HUES48 (cell line): ENCODE measurements around the gene CARD11.

Experiments
- H3K27ac ChIP-seq: one replicate; pipeline ENCODE4 v1.7.0; 2013; ENCODE audit warnings: low read depth, low read length, inconsistent platforms
- H3K27me3 ChIP-seq: 2 replicates; pipeline ENCODE4 v1.6.1; 2013; ENCODE audit warnings: mild to moderate bottlenecking, low read length; ENCODE audit not compliant: control insufficient read depth, insufficient read depth
- H3K36me3 ChIP-seq: 2 replicates; pipeline ENCODE4 v1.6.1; 2013; ENCODE audit warnings: low read length; ENCODE audit not compliant: control insufficient read depth, insufficient read depth
- H3K4me1 ChIP-seq: 2 replicates; pipeline ENCODE4 v1.6.1; 2013; ENCODE audit warnings: mild to moderate bottlenecking, low read length; ENCODE audit not compliant: control insufficient read depth, insufficient read depth
- H3K4me3 ChIP-seq: 2 replicates; pipeline ENCODE4 v1.5.1; 2013; ENCODE audit warnings: mild to moderate bottlenecking, low read depth, low read length
- H3K9ac ChIP-seq: 2 replicates; pipeline ENCODE4 v1.6.1; 2013; ENCODE audit warnings: mild to moderate bottlenecking, low read depth, low read length, moderate library complexity
- H3K9me3 ChIP-seq: 2 replicates; pipeline ENCODE4 v1.6.1; 2013; ENCODE audit warnings: low read length; ENCODE audit not compliant: control insufficient read depth, insufficient read depth

Gene CARD11

DNA sequence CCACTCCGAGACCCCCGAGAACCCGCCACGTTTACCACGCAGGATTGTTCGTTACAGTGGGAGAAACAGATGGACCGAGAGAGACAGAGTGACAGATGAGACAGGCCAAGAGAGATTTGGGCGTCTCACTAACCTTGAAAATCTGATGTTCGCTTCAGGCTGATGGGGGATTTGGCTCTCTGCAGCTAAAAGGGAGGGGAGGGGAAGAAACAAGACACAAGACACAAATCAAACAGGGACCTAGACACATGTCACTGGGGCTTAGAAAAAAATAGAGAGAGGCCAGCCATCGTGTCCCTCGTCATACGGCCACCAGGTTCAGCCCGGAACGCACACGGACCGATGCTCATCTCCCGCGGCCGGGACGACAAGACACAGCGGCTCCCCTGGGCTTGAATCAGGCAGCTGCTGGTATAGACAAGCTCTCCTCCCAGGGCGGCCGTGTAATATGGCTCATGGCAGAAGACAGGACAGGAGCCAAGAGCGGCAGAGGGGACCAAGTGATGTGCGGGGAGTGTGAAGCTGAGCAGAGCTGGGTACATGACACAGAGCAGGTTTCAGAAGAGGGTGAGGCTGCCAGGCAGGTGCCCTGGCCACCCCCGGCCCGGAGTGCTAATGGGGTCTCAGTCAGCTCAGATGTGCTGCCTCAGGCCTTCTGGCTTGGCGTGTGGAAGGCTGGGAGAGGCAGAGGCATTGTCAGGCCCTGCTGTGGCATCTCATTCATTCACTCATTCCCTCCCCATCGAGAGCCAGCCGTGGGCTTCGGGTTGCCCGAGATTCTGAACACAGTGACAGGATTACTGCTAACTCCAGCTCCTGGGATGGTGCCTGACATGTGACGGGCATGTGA is 111.0 kb downstream of the CARD11 start:
- Histone ChIP-seq H3K27me3 (no peaks in the 10 kb centered on the region), H3K9ac (no peak overlapping the region), H3K4me3 (no peak overlapping the region), H3K9me3 (no peaks in the 10 kb centered on the region), H3K36me3 (peaks cover 8% of the 10 kb centered on the region), H3K27ac (no peak overlapping the region), H3K4me1 (no peaks in the 10 kb centered on the region)

DNA sequence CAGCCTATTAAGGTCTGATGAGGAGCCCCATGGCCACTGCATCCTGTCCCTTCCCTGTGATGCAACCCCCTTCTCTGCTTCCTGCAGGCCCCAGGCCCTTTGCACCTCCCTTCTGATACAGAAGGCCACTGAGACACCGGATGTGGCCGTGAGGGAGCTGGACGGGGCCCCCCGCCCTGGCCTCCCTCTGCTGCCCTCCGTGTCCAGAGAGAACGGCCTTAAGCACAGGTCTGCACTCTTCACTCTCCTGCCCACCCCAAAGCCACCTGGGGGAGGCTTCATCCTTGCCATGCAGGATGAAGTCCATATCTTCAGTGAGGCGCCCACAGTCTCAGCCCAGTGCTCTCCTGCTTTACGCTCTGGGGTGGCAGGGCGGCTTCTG is 112.6 kb downstream of the CARD11 start:
- Histone ChIP-seq H3K9me3 (no peaks in the 10 kb centered on the region), H3K4me1 (no peaks in the 10 kb centered on the region), H3K27me3 (no peaks in the 10 kb centered on the region), H3K36me3 (peaks cover 2% of the 10 kb centered on the region; the same call in 1 of the 2 replicates), H3K4me3 (no peak overlapping the region), H3K27ac (no peak overlapping the region), H3K9ac (no peak overlapping the region)

DNA sequence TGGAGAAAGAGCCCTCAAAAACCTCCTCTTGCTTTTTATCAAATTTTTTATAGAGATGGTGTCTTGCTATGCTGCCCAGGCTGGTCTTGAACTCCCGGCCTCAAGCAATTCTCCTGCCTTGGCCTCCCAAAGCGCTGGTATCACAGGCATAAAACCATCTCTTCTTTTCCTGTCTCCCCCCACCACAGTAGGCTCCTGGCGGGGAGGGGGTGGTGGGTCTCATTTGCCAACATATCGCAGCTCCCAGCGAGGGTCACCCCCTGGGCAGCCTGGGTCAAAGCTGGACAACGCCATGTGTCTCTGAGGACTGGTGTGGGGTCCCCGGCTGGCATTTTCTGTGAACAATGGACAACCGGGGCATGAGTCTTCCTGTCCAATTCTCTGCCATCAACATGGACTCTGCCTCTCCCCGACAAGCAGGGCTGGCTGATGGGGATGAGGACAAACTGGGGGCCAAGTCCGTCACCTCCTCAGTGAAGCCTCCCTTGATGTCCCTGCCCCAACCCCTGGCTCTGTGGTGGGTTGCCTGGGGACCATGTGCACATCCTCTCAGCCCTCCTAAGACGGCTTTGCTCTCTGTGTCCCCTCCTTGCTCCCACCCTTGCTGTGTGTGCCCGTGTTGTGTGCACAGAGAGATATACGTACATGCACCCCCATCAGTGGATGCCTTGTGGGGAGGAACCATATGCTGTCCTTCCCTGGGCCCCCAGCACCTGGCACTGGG is 113.2 kb downstream of the CARD11 start:
- Histone ChIP-seq H3K4me1 (no peaks in the 10 kb centered on the region), H3K36me3 (peaks cover under 1% of the 10 kb centered on the region; the same call in 1 of the 2 replicates), H3K9me3 (no peaks in the 10 kb centered on the region), H3K27me3 (no peaks in the 10 kb centered on the region), H3K9ac (no peak overlapping the region), H3K27ac (no peak overlapping the region), H3K4me3 (no peak overlapping the region)

DNA sequence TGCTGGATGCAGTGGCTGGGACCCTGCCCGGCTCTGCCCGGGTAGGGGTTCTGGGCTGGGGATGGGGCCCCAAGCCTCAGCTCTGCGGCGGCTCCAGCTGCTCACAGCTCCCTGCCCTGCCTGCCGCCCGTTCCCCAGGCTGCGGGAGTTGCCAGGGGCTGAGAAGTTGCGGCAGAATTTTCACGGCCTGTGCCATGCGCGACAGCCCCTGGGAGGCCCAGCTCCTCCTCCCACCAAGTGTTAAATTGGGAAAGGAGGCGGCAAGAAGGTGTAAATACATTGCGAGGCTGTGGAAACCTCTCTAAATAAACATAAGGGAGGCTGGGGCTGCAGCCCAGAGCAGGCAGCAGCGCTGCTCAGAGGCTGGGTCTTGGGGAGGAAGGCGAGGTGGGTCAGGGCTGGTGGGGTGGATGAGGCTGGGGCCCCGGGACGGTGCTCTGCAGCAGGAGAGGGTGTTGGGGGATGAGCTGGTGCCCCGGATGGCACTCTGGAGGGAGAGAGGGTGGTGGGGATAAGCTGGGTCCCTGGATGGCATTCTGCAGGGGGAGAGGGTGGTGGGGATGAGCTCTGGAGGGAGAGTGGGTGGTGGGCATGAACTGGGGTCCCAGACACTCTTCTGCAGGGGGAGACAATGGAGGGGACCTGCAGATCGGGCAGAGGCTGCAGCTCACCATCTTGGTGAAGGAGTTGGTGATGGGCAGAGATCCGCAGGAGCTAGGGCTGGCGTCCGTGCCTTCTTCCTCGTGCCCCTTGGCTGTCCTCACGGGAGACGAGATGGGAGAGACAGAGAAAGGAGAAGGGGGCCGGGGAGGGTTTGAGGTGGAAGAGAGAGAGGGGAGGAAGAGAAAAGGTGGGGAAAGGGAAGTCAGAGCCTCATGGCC is 114.1 kb downstream of the CARD11 start:
- no peaks in the 10 kb centered on the region for H3K4me1 ChIP-seq
- H3K27ac ChIP-seq, result no peak overlapping the region
- H3K9ac ChIP-seq, result no peak overlapping the region
- H3K9me3 ChIP-seq, result no peaks in the 10 kb centered on the region
- no peaks in the 10 kb centered on the region for H3K27me3 ChIP-seq
- no peaks in the 10 kb centered on the region; the same call in 1 of the 2 replicates for H3K36me3 ChIP-seq
- no peak overlapping the region for H3K4me3 ChIP-seq

DNA sequence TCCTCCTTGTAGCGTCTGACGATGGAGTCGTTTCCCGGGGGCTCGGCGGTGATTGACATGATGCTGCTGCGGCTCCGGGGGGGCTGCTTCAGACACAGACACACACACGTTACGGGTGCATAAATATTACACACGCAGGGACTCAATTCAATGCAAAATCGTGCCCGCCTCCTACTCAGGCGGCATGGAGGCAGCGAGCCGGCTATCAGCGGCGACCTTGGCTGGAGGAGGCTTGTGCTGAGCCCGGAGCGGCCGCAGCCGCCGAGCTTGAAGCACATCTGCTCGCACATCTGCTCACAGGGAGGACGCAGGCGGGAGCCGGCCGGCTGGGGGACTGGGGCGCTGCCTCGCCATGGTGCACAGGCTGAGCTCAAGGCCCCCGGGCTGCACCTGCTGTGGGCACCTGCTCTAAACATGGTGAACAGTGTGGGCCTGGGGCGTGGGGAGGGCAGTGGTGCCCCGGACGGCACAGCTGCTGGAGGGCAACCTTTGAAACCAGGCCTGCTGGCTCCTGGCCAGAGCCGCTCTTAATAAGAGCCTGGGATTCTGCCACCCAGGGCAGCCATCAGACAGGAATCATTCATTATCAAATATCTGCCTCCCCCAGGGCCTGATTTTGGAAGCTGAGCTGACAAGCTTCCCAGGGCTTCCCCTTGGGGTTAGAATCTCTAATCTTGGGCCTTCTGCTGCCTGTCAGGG is 114.9 kb downstream of the CARD11 start:
- H3K27me3 ChIP-seq, result no peaks in the 10 kb centered on the region
- H3K9me3 ChIP-seq, result no peaks in the 10 kb centered on the region
- no peak overlapping the region for H3K9ac ChIP-seq
- H3K4me3 ChIP-seq, result no peak overlapping the region
- H3K4me1 ChIP-seq, result no peaks in the 10 kb centered on the region
- no peak overlapping the region for H3K27ac ChIP-seq
- H3K36me3 ChIP-seq, result no peaks in the 10 kb centered on the region; the same call in 1 of the 2 replicates

DNA sequence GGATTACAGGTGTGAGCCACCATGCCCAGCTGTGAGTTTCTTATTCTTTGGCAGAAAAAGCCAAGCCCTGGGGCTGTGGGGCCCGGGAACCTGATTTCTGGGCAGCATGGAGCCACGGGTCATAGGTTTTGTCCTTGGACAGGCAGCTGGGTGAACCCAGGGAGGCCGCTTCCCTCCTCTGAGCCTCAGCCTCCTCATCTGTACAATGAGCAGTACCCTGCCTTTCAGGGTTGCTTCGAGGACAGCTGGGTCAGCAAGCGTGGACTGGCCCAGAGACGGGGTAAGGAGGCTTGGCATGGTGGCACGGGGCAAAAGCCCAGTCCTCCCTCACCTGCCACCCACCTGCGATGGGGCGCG is 115.4 kb downstream of the CARD11 start:
- Histone ChIP-seq H3K27me3 (no peaks in the 10 kb centered on the region), H3K36me3 (no peaks in the 10 kb centered on the region; the same call in 1 of the 2 replicates), H3K9me3 (no peaks in the 10 kb centered on the region), H3K27ac (no peak overlapping the region), H3K4me3 (no peak overlapping the region), H3K9ac (no peak overlapping the region), H3K4me1 (no peaks in the 10 kb centered on the region)

DNA sequence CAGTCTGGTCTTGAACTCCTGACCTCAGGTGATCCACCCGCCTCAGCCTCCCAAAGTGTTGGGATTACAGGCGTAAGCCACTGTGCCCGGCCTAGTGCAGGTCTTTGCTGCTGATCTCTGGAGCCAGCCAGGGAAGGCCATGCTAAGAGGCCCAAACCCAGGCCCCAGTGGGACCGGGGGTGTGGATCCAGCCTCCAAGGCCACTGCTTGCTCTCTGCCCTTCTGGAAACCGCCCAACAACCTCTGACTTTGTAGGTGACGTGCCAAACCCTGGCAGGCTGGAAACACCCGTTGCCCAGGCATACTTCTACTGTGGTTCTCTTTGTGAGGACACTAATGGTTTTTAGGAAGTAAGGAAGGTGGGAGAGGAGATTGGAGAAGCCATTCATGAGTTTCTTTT is 116.1 kb downstream of the CARD11 start:
- no peaks in the 10 kb centered on the region for H3K27me3 ChIP-seq
- no peak overlapping the region for H3K9ac ChIP-seq
- H3K36me3 ChIP-seq, result no peaks in the 10 kb centered on the region; the same call in 1 of the 2 replicates
- H3K27ac ChIP-seq, result no peak overlapping the region
- no peak overlapping the region for H3K4me3 ChIP-seq
- H3K9me3 ChIP-seq, result no peaks in the 10 kb centered on the region
- no peaks in the 10 kb centered on the region for H3K4me1 ChIP-seq

DNA sequence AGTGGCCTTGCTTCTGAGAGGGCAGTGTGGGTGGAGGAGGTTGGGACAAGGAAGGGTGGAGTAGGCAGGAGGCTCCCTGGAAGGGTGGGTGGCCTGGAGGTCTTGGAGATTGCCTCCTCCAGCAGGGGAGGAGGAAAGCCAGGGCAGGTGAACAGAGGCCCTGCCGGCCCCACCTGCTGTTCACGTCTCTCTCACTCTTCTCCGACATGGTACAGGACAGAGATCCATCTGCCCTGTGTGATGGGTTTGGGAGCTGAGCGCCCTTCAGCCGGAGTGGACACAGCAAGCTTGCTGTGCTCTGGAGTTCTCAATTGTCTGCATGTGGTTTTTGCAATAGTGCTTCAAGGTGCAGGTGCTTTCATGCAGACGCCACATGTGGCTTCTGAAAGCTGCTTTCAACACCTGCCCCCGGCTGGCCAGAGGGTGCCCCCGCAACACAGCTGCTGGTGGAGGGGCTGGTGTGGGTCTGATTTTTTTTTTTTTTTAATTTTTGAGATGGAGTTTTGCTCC is 116.7 kb downstream of the CARD11 start:
- Histone ChIP-seq H3K9ac (no peak overlapping the region), H3K4me1 (no peaks in the 10 kb centered on the region), H3K4me3 (no peak overlapping the region), H3K27ac (no peak overlapping the region), H3K27me3 (no peaks in the 10 kb centered on the region), H3K9me3 (no peaks in the 10 kb centered on the region), H3K36me3 (no peaks in the 10 kb centered on the region; the same call in 1 of the 2 replicates)

DNA sequence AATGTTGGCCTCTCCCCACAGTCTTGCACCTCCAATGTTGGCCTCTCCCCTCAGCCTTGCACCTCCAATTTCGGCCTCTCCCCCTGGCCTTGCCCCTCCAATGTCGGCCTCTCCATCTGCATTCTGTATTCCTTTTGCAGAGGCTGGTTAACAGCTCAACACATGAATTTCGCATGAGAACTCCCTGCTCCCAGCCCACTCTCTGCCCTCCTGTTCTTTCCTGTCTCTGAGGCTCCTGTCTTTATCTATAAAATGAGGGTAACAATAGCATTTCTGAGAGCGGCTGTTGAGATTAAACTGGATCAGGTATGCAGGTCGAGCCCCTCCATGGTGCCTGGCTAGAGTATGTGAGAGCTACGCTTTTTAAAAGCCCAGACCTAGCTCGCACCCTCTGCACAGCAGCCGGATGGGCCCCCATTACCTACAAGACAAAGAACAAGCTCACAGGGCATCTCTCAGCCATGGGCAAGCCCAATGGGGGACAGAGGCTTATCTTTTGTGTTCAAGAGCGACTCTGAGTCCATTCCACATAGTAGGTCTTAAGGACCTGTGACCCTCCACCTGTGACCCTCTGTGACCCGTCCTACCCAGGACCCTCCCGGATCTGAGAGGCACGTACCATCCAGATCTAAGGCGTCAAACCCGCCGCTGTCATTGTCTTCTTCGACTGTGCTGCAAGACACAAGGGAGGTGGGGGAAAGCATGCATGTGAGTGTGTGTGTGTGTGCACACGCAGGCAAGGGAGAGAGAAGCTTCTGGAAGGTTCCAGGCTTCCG is 117.4 kb downstream of the CARD11 start:
- Histone ChIP-seq H3K9me3 (no peaks in the 10 kb centered on the region), H3K4me3 (no peak overlapping the region), H3K27me3 (no peaks in the 10 kb centered on the region), H3K9ac (no peak overlapping the region), H3K27ac (no peak overlapping the region), H3K36me3 (no peaks in the 10 kb centered on the region; the same call in 1 of the 2 replicates), H3K4me1 (no peaks in the 10 kb centered on the region)
